DMS 273 treated with DMSO at 0.1 percent for 48 hours (cell line): ENCODE measurements around the gene THSD7A.

Source experiments
- DNase-seq: peaks from one replicate; lab custom pipeline; 2025; lab: John Stamatoyannopoulos, UW

Gene THSD7A

GRCh38 chr7:11638011-11638774, 193.8 kb downstream of the THSD7A start:
- no peak for DNase-seq

- DNase-seq, result no peak
Measured at GRCh38 chr7:11636274-11636673, 195.7 kb downstream of the THSD7A start.

DNA sequence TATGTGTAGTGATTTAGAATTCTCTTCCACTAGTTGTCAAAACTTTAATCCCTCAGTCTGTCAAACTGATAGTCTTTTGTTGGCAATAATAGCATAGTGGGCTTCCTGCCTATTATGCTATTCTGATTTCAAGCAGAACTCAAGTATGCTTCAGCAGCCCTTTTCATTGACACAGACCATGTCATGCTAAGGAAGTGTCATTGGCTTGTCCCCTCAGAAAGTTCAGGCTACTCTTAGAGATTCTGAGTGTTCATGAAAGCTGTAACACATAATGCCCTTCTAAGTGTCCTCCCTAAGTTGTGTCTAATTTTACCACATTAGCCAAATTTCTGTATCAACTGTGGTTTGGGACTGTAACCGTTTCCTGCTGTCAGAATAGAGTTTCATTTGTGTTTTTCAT, 198.7 kb downstream of the THSD7A start:
- no peak for DNase-seq

DNA sequence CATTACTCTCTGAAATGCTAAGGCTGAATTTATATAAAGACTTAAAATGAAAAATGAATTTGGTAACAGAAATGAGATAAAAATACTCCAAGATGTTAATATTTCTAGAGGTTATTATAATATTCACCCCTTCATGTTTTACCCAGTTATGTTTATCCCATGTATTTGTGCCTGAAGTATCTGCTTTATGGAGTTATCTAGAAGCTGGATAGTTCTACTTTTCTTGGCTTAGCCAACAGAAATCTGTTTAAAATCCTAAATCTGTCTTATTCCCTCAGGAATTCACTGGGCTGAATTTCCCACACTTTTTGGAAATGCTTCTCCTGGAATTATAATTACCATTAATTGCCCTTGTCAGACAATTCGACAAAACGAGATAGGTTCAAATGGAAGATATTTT, 201.6 kb downstream of the THSD7A start:
- no peak for DNase-seq

GRCh38 chr7:11625669-11626068, 206.3 kb downstream of the THSD7A start:
- DNase-seq, result no peak

DNA sequence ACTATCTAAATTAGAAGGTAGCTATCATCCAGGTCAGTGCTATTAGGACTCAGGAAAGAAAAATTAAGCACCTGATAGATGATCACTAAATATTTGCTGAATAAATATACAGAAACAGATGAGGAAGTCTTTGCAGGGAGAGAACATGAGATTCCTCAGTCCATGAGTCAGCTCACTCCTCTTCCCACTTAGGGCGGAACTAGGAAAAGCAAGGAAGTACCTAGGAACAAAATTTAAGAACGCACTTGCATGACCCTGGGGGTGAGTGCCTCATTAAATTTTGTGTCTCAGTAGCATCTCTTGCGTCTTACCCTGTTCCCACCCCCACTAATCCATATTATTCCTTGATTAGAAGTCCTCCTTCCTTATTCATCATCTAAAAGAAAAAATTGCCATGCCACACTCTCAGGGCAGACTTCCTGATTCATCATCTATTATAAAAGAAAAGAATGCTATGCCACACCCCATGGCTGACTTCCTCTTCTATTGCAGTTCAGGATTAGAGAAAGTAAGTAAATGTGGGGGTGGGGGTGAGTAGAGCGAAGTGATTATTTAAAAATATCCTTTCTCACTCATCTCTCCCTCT, 208.8 kb downstream of the THSD7A start:
- DNase-seq, result no peak

GRCh38 chr7:11620406-11621253, 211.4 kb downstream of the THSD7A start:
- DNase-seq, result no peak

- no peak for DNase-seq
Measured at GRCh38 chr7:11616466-11616865, 215.5 kb downstream of the THSD7A start.

GRCh38 chr7:11615174-11615573, 216.8 kb downstream of the THSD7A start:
- no peak for DNase-seq

DNA sequence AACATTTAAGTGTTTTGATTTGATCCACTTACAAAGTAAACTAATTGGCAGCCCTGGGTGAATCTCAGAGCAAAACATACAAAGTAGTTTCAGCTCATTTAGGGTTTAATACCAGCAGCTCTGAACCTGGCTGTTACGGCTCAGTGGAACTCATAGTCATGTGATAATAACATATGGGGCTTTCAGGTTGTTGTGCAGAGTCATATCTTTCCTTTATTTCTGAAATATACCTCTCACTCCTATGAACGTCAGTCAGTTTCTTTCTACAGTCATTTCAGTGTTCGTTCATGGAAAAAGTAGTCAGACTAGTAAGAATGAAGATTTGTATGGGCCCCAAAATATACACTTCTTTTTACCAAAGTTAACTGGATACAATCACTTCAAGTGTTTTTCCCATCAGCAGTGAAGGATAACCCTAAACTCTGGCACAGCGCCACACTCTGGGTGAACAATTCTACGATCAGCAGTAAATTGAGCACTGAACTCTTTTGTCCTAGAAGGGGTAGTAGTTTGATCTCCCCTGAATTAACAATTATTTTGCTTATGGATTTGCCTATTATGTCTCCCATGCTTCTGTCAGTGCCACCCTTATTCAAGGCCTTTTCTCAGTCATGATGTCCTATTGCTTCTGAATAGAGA, 218.6 kb downstream of the THSD7A start:
- no peak for DNase-seq

DNA sequence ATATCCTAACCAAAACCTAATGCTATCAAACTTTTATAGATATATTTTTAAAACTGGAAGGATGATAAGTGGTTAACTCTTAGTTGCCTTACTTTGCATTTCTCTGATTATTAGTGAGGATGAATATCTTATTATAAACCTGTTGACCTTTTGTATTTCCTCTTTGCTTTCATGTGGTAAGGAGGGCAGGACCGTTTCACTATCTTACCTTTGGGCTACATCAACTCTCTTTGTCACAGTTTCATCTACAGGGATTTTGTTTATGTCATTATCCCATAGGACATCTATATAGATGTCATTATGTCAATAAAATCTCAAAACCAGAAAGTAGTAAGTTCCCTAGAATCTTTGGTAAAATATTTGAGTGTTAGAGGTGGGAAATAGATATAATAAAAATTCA, 219.3 kb downstream of the THSD7A start:
- DNase-seq, result no peak

GRCh38 chr7:11609096-11609670, 222.8 kb downstream of the THSD7A start:
- DNase-seq, result no peak

DNA sequence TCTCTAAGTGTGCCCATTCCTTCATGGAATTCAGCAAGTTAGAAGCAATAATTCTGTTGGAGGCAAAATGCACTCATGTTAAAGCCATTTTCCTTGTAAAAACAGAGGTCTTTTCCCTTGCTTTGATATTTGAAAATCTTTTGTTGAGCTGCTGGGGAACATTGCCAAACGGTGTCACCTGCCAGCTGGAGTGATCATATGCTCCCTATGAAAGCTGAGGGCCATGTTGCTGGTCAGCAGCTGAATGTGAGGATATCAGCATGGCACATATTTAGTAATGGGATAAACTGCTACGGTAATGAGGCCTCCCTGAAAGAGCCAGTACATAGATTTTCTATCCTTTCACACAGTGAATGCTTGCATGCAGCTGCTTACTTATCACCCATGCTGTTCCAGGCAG, 224.3 kb downstream of the THSD7A start:
- DNase-seq, result no peak

GRCh38 chr7:11605749-11606148, 226.2 kb downstream of the THSD7A start:
- no peak for DNase-seq

- DNase-seq, result no peak
Measured at GRCh38 chr7:11604505-11604904, 227.5 kb downstream of the THSD7A start.

GRCh38 chr7:11601761-11602160, 230.2 kb downstream of the THSD7A start:
- no peak for DNase-seq

GRCh38 chr7:11593322-11593721, 238.7 kb downstream of the THSD7A start:
- no peak for DNase-seq

DNA sequence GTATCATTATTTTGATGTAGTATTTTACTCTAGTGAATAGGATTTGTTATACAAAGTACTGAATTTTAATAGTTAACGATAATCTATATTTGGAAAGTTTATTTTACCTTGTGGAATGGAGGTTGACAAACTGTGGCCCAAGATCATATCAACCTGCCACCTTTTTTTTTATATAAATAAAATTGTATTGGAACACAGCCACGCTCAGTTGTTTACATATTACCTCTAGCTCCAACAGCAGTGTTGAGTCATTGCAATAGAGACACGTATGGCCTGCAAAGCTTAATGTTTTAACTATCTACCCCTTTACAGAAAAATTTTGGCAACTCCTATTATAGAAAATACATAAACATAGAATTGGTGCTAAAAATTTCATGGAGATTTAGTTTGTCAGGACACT, 239.3 kb downstream of the THSD7A start:
- no peak for DNase-seq

DNA sequence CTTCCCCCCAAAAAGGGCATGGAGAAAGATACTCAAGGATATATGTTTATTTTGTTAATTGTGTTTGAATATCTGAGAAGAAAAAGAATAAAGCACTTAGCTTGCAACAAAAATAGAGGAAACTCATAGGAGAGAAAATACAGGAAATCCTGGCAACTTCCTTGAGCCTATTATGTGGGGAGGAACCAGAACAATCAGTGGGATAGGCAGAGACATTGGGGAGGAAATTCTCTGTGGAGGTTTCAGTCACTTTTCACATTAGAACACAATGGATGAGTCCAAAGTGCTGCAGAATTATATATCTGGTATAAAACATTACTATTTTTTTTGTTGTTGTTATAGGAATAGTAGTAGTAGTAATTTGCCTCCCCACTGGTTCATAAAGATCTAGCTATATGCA, 240.1 kb downstream of the THSD7A start:
- DNase-seq, result no peak

DNA sequence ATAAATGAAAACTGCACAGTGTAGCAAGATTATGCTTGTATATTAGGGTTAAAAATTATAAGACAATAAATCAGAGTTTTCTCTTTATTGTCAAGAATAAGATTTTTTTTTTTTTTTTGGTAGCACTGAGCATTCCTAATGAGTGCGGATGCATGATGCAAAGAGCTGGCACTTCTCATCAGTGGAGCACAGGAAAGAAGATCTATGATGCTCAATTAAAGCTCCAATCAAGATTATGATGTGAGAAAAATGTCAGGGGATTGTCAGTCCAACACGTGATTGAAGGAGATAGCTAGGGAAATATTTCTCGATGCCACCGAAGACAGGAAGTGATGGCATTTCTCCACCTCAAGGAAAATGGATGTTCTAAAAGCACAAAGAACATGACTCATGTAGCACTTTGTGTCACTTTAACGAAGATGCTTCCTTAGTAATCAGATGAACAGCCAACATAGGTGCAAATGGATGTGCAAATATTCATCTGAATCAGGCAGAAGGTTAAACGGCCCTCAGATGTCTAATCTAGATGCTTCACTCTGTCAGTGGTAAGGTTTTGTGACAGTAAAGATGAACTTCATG, 240.9 kb downstream of the THSD7A start:
- DNase-seq, result no peak

DNA sequence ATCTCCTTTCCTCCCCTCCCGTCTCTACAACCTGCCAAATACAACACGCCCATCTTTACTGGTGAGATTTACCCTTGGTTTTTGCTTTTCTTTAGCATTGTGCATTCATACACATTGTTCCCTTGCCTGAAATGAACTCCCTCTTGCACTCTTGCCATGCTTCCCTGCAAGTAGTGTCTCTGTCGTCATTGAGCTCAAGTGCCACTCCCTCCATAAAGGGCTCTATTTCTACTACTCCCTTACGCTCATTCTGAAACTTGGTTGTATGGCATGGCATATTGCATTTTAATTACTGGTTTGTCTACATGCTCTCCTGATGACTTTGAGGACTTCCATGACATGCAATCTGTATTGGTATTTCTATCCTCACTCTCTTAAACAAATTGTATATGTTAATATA, 242.7 kb downstream of the THSD7A start:
- no peak for DNase-seq

GRCh38 chr7:11587814-11588213, 244.2 kb downstream of the THSD7A start:
- DNase-seq, result no peak
